Stimulated activated CD4-positive, alpha-beta T cell treated with anti-CD3 and anti-CD28 coated beads, TNF-alpha, amount 100 ng/mL, for 1 hour (primary cell): Measurements from ENCODE around the gene SSTR3.
A peak's percentile ranks its signal among the peaks of the same experiment; 100 is the strongest.
"Not testable (repeated sequence)": the region's sequence is repeated elsewhere in the genome, so short reads cannot be mapped to it uniquely, and the experiment has no call there.

ENCODE experiments used
- DNase-seq, 3 donors: peaks; one replicate each; pipeline ENCODE4 v3.0.0-alpha.2; 2020; ENCODE audit warnings: low read depth in 3 of 3, low spot score in 1 of 3

The SSTR3 gene

GRCh38 chr22:37243402-37244113 lies 31.3 kb upstream of the SSTR3 start:
- no peak for DNase-seq

GRCh38 chr22:37242395-37242918 lies 30.2 kb upstream of the SSTR3 start:
- peak; percentile 76 to 87 (median 82) for DNase-seq

GRCh38 chr22:37241351-37242142 lies 29.3 kb upstream of the SSTR3 start:
- DNase-seq, result no peak

GRCh38 chr22:37240941-37241320 lies 28.7 kb upstream of the SSTR3 start:
- no peak for DNase-seq

GRCh38 chr22:37240240-37240940 lies 28.1 kb upstream of the SSTR3 start:
- DNase-seq, result no peak

GRCh38 chr22:37239336-37240239 lies 27.3 kb upstream of the SSTR3 start:
- DNase-seq, result no peak

GRCh38 chr22:37237371-37238268 lies 25.3 kb upstream of the SSTR3 start:
- DNase-seq, result no peak

- DNase-seq, result no peak
These were observed 23.8 kb upstream of the SSTR3 start for GRCh38 chr22:37235897-37236607.

GRCh38 chr22:37234736-37235711 lies 22.7 kb upstream of the SSTR3 start:
- no peak for DNase-seq

GRCh38 chr22:37233751-37234631 lies 21.7 kb upstream of the SSTR3 start:
- no peak for DNase-seq

- DNase-seq, result not testable (repeated sequence)
These were observed 21.1 kb upstream of the SSTR3 start for GRCh38 chr22:37233371-37233750.

GRCh38 chr22:37232140-37232998 lies 20.1 kb upstream of the SSTR3 start:
- no peak for DNase-seq

GRCh38 chr22:37231406-37232139 lies 19.3 kb upstream of the SSTR3 start:
- DNase-seq, result no peak

GRCh38 chr22:37230673-37231405 lies 18.6 kb upstream of the SSTR3 start:
- no peak for DNase-seq
